Activated CD4-positive, CD25-positive, alpha-beta regulatory T cell treated with anti-CD3 and anti-CD28 coated beads, Interleukin-2, amount 50 U/mL, for 24 hours (primary cell): ENCODE measurements around the gene TLX2.
A peak's percentile ranks its signal among the peaks of the same experiment; 100 is the strongest.

ENCODE experiments used
- ATAC-seq, 2 donors: fragments of 150-1000 bp; cut with Tn5 transposase; one replicate each; pipeline ENCODE4 v1.10.0; 2021; ENCODE audit warnings: mild to moderate bottlenecking in 1 of 2, moderate library complexity in 1 of 2

TLX2 gene

GRCh38 chr2:74534411-74534810 lies 20.2 kb downstream of the TLX2 start:
- ATAC-seq: no peak

GRCh38 chr2:74535440-74535965 lies 21.3 kb downstream of the TLX2 start:
- ATAC-seq: no peak

- no peak for ATAC-seq
Measured at GRCh38 chr2:74536166-74536950, 22.1 kb downstream of the TLX2 start.

- ATAC-seq: no peak
Measured at GRCh38 chr2:74537140-74537539, 22.9 kb downstream of the TLX2 start.

- ATAC-seq: no peak
Measured at GRCh38 chr2:74538881-74539339, 24.7 kb downstream of the TLX2 start.

- no peak for ATAC-seq
Measured at GRCh38 chr2:74540291-74540690, 26.0 kb downstream of the TLX2 start.

GRCh38 chr2:74542978-74543377 lies 28.7 kb downstream of the TLX2 start:
- ATAC-seq: no peak

- no peak for ATAC-seq
Measured at GRCh38 chr2:74544634-74545033, 30.4 kb downstream of the TLX2 start.

- no peak for ATAC-seq
Measured at GRCh38 chr2:74546004-74546403, 31.8 kb downstream of the TLX2 start.

GRCh38 chr2:74548285-74548899 lies 34.1 kb downstream of the TLX2 start:
- ATAC-seq: no peak

GRCh38 chr2:74548900-74549826 lies 34.9 kb downstream of the TLX2 start:
- peak; percentile 27 to 36 for ATAC-seq

- no peak for ATAC-seq
Measured at GRCh38 chr2:74550231-74550630, 36.0 kb downstream of the TLX2 start.

- no peak for ATAC-seq
Measured at GRCh38 chr2:74551530-74551929, 37.3 kb downstream of the TLX2 start.

GRCh38 chr2:74551942-74552913 lies 38.0 kb downstream of the TLX2 start:
- ATAC-seq: no peak

GRCh38 chr2:74552914-74553811 lies 38.9 kb downstream of the TLX2 start:
- ATAC-seq: no peak

GRCh38 chr2:74553892-74554819 lies 39.9 kb downstream of the TLX2 start, which contains the start of the genes DOK1 and LOXL3:
Gene DOK1, plus strand, starts transcription at chr2:74554720. Its CDS starts 35 bp downstream, at chr2:74554755.
Gene LOXL3, minus strand, starts transcription at chr2:74553942. Its CDS starts 1,308 bp downstream, at chr2:74552634.
- ATAC-seq: peak; percentile 80 to 86

- ATAC-seq: peak; percentile 62 to 64
Measured at GRCh38 chr2:74554820-74555531, 40.7 kb downstream of the TLX2 start.

GRCh38 chr2:74555610-74556103 lies 41.4 kb downstream of the TLX2 start:
- no peak for ATAC-seq
